ENCODE results near the gene POLDIP2.
A peak's percentile ranks its signal among the peaks of the same experiment; 100 is the strongest.

The POLDIP2 gene

DNA sequence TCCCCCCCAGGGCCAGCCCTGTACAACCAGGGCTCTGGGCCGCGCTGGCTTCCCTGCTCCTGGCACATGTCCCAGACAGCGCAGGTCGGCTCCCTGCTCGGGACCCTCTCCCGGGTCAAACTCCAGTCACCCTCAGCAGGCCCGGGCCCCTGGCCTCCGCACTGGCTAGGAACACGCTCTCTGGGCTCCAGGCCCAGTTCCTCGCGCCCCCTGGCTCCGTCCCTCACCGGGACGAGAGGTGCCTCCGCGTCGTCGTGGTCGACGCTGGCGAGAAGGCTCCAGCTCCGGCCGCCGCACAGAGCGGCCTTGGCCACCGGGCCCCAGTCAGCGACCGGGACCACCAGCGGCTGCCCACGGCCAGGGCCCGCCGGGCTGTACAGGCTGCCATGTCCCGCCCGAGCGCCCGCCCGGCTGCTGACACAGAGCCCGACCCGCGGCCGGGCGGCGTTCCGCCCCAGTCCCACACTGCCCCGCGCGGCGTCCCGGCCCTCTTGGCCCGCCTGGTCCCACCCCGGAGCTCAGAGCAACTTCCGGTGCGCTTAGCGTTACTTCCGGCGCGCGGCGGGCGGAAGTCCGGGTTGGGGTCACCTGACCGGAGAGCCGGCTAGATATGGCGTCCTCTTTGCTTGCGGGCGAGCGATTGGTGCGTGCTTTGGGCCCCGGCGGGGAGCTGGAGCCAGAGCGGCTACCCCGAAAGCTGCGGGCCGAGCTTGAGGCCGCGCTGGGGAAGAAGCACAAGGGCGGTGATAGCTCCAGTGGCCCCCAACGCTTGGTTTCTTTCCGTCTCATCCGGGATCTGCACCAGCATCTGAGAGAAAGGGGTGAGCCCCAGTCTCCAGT, at the start of gene POLDIP2:
POLDIP2 (minus strand) TSS at position 467 of the 840 bp plus-strand sequence; CDS start at position 388, 79 bp downstream.
- peak; percentile 96 for DNase-seq

DNA sequence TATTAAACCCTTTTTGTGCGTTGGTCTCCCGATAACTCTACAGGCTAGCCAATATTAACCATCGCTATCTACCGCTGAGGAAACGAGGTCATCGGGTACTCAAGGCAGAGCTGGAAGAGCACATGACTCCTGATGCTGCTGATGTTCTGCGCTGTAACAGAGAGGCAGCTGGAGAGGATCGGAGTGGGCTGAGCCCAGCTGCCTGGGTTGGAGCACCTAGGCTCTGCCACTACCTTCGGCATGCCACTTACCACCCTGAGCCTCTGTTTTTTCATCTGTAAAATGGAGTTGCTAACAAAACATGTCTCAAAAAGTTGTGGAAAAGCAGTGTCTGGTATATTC, 49.1 kb upstream of the POLDIP2 start:
- DNase-seq = no peak

DNA sequence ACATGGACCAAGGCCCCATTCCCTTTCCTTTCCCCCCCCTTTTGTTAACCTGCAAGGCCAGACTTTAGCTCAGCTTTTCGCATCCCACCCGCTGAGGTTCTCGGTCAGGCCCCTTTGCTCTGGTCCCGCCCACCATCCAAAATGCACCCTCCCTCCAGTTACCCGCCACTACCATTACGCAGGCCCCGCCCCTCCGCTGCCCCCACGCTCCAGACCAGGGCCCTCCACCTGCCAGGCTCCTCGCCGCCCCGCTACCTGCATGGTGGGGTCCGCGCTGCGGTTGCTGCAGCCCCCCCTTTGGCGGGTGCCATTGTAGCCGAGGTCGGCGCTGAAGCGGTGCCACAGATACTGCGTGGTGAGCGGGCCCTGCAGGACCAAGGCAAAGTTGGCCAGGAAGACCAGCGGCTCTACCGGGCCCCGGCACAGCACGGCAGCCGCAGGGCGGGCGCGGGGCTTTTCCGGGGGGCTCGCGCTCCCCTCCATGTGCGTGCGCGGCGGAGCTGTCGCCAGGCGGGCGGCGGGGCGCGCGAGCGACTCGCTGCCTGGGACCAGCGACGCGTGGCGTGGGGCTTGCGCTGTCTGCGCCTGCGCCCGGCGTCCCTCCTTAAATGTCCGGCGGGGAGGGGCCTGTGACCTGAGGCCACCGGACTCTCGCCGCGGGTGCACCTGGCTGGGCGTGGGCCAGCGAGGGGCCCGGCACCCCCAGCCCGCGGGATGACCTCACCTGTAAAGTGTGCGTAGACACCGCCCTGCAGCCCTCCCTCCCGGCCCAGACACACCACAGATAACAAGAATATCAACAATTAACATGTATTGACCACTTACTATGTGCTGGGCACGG, 48.5 kb upstream of the POLDIP2 start, which contains the start of gene SLC46A1:
SLC46A1 (minus strand) TSS at position 581 of the 841 bp plus-strand sequence; CDS start at position 483, 98 bp downstream.
- DNase-seq = peak; percentile 58

- no peak for DNase-seq
These were observed 47.7 kb upstream of the POLDIP2 start for GRCh38 chr17:28404812-28405570.

DNA sequence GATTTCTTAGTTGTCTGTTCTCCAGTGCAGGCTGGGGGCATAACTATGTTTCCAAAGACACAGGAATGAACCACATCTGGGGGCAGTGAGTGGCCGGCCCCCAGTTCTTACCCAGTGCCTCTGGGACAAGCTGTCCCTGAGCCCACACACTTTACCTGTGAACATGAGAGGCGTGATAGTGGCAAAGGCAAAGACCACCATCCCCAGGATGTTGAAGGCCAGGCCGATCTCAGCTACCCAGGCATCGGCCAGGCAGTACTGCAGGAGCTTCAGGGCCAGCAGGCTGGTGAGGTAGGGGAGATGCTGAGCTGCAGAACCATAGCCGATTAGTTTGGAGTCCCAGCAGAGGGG, 47.1 kb upstream of the POLDIP2 start:
- no peak for DNase-seq

DNA sequence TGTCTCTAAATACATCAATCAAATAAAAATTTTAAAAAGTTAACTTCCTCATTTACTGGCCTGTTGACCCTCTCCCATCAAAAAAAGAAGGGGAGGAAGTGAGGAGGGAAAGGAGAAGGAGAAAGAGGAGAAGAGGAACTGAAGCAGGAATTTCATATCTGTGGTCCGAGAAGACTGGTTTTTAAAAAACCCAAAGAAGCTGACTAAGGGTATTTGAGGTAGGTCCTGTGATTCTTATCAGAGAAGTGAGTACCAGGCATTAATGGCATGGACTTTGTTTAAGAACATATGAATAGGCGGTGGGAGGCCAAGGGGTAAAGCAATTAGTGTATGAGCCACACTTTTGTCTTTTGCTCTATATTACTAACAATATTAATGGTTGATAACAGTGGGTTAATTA, 46.7 kb upstream of the POLDIP2 start:
- DNase-seq = no peak

- DNase-seq = no peak
These were observed 45.5 kb upstream of the POLDIP2 start for GRCh38 chr17:28402844-28403243.

DNA sequence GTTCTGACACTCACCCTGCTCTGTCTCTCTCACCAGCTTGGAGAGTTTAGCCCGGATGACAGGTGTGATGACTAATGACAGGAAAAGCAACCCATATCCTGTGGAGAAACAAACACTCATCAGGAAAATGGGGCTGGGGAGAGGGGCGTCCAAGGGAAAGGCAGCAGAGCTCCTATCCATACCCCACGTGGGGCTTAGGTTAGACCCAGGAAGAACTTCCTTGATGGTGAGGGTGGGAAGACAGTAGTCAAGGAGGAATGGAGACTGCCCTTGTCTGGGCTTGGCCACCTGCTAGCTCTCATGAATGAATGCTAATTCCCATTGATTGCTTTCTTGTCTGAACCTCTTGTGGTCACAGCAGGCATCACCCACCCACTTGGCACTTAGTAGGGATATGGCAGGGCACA, 44.9 kb upstream of the POLDIP2 start:
- no peak for DNase-seq

GRCh38 chr17:28399808-28400207, 42.5 kb upstream of the POLDIP2 start:
- no peak for DNase-seq

DNA sequence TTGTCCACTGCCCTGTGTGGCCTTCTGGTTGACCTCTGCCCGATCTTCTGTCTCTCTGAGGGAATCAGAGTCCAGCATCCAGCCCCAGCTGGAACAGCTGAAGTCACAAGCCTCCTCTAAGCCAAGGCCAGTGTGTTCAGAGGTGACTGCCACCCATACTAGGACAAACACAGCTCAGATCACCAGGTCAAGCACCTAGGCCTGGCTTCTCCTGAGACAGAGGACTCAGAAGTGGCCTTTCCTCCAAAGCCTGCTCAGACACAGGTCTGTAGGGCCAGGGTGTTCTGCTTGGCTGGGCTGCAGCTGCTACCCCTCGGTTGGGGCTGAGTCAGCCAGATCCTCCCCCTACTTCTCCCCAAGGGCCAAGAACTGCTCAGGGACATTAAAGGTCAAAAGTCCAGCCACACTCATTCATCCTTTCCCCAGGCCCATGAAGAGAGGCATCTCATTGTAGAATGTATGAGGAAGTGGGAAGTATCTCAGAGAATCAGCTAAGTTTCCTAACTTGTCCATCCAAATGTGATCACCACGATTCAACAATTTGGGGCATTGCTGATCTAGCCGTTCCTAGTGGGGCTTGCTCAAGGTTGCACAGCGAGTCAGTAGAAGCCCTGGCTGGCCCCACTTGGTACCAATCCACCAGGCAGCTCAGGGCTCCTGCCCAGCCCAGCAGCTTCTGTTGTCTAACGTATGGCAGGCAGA, 41.1 kb upstream of the POLDIP2 start:
- no peak for DNase-seq

DNA sequence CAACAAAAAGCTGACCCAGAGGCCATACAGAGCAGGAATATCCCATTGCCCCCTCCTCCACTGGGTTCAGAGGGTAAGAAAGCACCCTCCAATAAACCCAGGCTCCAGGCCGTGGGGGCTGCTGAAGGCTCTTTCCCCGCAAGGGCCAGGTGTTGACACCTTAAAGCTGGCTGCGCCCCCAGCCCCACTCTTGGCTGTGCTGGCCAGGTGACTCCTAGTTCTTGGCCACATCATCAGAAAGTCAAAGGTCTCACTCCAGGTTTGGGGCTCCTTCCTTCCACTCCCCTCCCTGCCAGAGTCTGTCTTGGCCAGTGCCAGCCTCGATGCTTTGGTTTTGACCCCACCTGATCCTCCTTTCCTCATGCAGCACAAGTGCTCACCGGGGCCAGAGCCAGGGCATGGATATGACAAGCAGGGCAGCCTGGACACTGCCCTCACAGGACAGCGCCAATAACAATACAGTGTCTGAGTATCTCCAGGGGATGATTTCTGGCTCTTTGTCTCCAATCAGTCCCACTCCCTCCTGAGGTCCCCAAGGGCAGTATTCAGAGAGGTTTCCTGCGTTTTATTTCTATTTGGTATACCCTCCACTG, 40.5 kb upstream of the POLDIP2 start:
- DNase-seq = no peak

- DNase-seq = no peak
These were observed 39.9 kb upstream of the POLDIP2 start for GRCh38 chr17:28397275-28397674.

GRCh38 chr17:28396635-28397239, 39.4 kb upstream of the POLDIP2 start:
- no peak for DNase-seq

DNA sequence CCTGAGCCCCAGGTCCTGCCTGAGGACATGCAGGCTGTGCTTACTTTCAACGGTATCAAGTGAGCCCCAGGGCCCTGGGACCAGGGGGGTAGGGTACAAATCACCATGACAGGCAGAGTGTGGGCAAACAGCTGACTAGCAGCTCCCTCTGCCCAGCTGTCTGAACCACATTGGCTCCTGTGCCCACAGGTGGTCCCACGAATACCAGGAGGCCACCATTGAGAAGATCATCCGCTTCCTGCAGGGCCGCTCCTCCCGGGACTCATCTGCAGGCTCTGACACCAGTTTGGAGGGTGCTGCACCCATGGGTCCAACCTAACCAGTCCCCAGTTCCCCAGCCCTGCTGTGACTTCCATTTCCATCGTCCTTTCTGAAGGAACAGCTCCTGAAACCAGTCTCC, 38.6 kb upstream of the POLDIP2 start:
- DNase-seq = no peak

- DNase-seq = no peak
These were observed 38.1 kb upstream of the POLDIP2 start for GRCh38 chr17:28395426-28395825.

DNA sequence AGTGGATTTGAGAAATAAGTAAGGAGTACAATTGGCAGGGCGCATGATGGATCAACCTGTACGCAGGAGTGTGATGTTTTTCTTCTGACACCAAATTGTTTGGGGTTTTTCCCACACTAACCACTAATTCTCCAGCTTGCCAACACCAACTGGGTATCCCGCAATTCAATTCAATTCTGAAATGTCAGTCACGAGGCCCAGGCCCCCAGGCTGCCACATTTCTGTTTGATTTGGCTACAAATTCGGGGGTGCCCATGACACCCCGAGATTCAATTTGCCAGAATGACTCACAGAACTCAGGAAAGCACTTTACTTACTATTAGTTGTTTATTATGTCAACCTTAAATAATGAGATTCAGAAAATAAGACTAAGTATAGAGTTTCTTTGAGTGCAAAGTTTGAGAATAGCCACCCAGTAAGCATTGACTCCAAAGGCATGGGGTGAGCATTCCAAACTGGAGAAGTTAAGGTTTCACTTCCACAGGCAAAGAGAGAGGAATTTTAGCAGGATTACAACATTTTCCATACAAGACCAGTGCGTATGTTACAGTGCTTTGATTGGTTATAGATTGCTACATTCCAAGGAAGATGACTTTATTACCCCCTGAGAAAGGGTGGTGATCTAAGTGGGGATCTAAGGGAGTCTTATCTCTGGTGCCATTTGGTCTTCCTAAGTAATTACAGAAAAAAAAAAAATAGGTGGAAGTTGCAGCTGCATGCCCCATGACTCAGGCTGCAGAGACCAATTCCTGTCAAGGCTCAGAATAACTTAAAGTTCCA, 37.2 kb upstream of the POLDIP2 start:
- no peak for DNase-seq

GRCh38 chr17:28392491-28392890, 35.2 kb upstream of the POLDIP2 start:
- DNase-seq = no peak

GRCh38 chr17:28391401-28391800, 34.1 kb upstream of the POLDIP2 start:
- DNase-seq = no peak

DNA sequence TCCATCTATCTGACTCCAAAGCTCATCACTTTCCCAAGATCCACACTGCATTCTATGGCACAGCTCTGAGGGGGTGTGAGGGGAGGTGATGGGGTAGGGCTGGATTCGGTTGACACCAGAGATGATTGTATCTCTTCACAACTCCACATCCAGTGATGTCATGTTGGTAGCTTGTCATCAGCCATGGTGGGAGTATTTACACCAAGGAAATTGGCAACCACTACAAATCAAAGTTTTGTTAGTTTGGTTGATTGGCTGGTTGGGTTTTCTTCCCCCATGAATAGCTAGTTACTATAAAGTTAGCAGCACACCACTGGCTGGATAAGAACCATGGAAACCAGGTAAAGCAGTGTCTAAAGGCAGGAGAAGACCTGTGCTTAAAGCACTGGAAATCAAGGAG, 33.7 kb upstream of the POLDIP2 start:
- DNase-seq = no peak

GRCh38 chr17:28390563-28390962, 33.2 kb upstream of the POLDIP2 start:
- no peak for DNase-seq

GRCh38 chr17:28390141-28390540, 32.8 kb upstream of the POLDIP2 start:
- no peak for DNase-seq
